ENCODE results near the gene ANKRD55.

Gene ANKRD55

GRCh38 chr5:56072863-56073766, 160.0 kb downstream of the ANKRD55 start:
- DNase-seq: peak; percentile 72

- DNase-seq: no peak
Observed at GRCh38 chr5:56071470-56071869, 161.7 kb downstream of the ANKRD55 start.

- no peak for DNase-seq
Observed at GRCh38 chr5:56070851-56071465, 162.2 kb downstream of the ANKRD55 start.

GRCh38 chr5:56069652-56070226, 163.4 kb downstream of the ANKRD55 start:
- peak; percentile 35 for DNase-seq

GRCh38 chr5:56066931-56067450, 166.1 kb downstream of the ANKRD55 start:
- no peak for DNase-seq

- DNase-seq: no peak
Observed at GRCh38 chr5:56064984-56065383, 168.1 kb downstream of the ANKRD55 start.

- no peak for DNase-seq
Observed at GRCh38 chr5:56060276-56061110, 172.6 kb downstream of the ANKRD55 start.

GRCh38 chr5:56059854-56060253, 173.3 kb downstream of the ANKRD55 start:
- no peak for DNase-seq

GRCh38 chr5:56056875-56057274, 176.3 kb downstream of the ANKRD55 start:
- DNase-seq: no peak

- no peak for DNase-seq
Observed at GRCh38 chr5:56055859-56056258, 177.3 kb downstream of the ANKRD55 start.

GRCh38 chr5:56055287-56055686, 177.8 kb downstream of the ANKRD55 start:
- peak; percentile 56 for DNase-seq

GRCh38 chr5:56054666-56055065, 178.5 kb downstream of the ANKRD55 start:
- peak; percentile 50 for DNase-seq

GRCh38 chr5:56053363-56053762, 179.8 kb downstream of the ANKRD55 start:
- DNase-seq: no peak

- DNase-seq: no peak
Observed at GRCh38 chr5:56052735-56053134, 180.4 kb downstream of the ANKRD55 start.

- no peak for DNase-seq
Observed at GRCh38 chr5:56050551-56051255, 182.4 kb downstream of the ANKRD55 start.

All from NCI-H226 (cell line).